ENCODE measurements around the gene KREMEN2. TPM values are rescaled to one million over a fixed set of nuclear protein-coding genes. Genes with fewer than 3 reads are reported as not detected.

KREMEN2 gene
- total RNA-seq, 1 donor from 2014 or later = not detected

DNA sequence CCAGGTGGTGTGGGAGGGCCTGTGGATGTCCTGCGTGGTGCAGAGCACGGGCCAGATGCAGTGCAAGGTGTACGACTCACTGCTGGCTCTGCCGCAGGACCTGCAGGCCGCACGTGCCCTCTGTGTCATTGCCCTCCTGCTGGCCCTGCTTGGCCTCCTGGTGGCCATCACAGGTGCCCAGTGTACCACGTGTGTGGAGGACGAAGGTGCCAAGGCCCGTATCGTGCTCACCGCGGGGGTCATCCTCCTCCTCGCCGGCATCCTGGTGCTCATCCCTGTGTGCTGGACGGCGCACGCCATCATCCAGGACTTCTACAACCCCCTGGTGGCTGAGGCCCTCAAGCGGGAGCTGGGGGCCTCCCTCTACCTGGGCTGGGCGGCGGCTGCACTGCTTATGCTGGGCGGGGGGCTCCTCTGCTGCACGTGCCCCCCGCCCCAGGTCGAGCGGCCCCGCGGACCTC lies 49.4 kb downstream of the KREMEN2 start:
- H3K27ac Mint-ChIP-seq (ENCODE audit: unreplicated experiment) = no peak overlapping the region
- H3K36me3 Mint-ChIP-seq (ENCODE audit: low read depth, unreplicated experiment) = peaks cover 5% of the 10 kb centered on the region

DNA sequence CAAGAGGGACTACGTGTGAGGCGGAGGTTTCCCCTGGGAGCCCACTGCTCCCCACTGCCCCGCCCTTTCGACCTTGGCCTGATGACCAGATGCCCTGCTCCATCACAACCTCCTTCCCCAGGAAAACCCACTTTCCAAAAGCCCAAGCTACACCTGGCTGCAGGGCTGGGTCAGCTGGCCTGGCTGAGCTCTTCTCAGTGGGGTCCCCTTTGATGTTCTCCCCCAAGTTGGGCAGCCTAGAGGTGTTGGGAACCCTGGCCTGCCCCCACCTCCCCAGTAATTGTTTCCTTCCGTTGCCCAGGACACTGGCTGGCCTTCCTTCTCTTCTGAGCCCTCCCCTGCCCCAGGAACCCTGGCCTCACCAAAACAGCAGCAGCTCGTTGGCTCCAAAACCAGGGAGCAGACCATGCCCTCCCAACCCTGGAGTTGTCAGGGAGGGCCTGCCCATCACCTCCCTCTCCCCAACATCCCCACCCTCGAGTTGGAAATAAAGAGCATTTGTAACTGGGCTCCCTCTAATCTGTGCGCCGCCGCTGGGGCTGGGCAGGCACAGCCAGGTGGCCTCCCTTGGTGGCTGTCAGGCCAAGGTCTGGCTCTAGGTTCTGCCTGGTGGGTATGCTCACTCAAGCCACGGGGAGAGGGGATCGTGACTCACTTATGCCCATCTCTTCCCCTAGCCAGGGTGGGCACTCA lies 50.1 kb downstream of the KREMEN2 start:
- peaks cover 5% of the 10 kb centered on the region for H3K36me3 Mint-ChIP-seq (ENCODE audit: low read depth, unreplicated experiment)

More for the DNA sequence above, 49.4 kb downstream of the KREMEN2 start:
- Mint-ChIP-seq H3K27me3 (ENCODE audit: unreplicated experiment) (peaks cover 16% of the 10 kb centered on the region), H3K4me1 (ENCODE audit: unreplicated experiment) (peaks cover 6% of the 10 kb centered on the region), H3K4me3 (ENCODE audit: unreplicated experiment) (no peak overlapping the region), H3K9me3 (ENCODE audit: unreplicated experiment) (no peaks in the 10 kb centered on the region)
- TF ChIP-seq, protein P1, sequence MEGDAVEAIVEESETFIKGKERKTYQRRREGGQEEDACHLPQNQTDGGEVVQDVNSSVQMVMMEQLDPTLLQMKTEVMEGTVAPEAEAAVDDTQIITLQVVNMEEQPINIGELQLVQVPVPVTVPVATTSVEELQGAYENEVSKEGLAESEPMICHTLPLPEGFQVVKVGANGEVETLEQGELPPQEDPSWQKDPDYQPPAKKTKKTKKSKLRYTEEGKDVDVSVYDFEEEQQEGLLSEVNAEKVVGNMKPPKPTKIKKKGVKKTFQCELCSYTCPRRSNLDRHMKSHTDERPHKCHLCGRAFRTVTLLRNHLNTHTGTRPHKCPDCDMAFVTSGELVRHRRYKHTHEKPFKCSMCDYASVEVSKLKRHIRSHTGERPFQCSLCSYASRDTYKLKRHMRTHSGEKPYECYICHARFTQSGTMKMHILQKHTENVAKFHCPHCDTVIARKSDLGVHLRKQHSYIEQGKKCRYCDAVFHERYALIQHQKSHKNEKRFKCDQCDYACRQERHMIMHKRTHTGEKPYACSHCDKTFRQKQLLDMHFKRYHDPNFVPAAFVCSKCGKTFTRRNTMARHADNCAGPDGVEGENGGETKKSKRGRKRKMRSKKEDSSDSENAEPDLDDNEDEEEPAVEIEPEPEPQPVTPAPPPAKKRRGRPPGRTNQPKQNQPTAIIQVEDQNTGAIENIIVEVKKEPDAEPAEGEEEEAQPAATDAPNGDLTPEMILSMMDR (IDR thresholded peaks at IDR 0.05; ENCODE audit: unreplicated experiment) = no peak
- DNase-seq (ENCODE audit: low spot score) = no peak

GRCh38 chr16:3014971-3015370 lies 50.9 kb downstream of the KREMEN2 start:
- DNase-seq (ENCODE audit: low spot score) = no peak
- no peak overlapping the region for H3K4me3 Mint-ChIP-seq (ENCODE audit: unreplicated experiment)
- H3K4me1 Mint-ChIP-seq (ENCODE audit: unreplicated experiment) = peaks cover 4% of the 10 kb centered on the region
- no peak overlapping the region for H3K27ac Mint-ChIP-seq (ENCODE audit: unreplicated experiment)
- TF ChIP-seq, protein P1 (IDR thresholded peaks at IDR 0.05; ENCODE audit: unreplicated experiment) = no peak
- H3K9me3 Mint-ChIP-seq (ENCODE audit: unreplicated experiment) = no peaks in the 10 kb centered on the region
- peaks cover 5% of the 10 kb centered on the region for H3K36me3 Mint-ChIP-seq (ENCODE audit: low read depth, unreplicated experiment)
- H3K27me3 Mint-ChIP-seq (ENCODE audit: unreplicated experiment) = peaks cover 18% of the 10 kb centered on the region

More for the DNA sequence above, 50.1 kb downstream of the KREMEN2 start:
- Mint-ChIP-seq H3K27me3 (ENCODE audit: unreplicated experiment) (peaks cover 16% of the 10 kb centered on the region), H3K9me3 (ENCODE audit: unreplicated experiment) (no peaks in the 10 kb centered on the region), H3K27ac (ENCODE audit: unreplicated experiment) (peak overlapping the region; percentile 24), H3K4me1 (ENCODE audit: unreplicated experiment) (peaks cover 2% of the 10 kb centered on the region), H3K4me3 (ENCODE audit: unreplicated experiment) (no peak overlapping the region)
- no peak for DNase-seq (ENCODE audit: low spot score)
- TF ChIP-seq, protein P1 (IDR thresholded peaks at IDR 0.05; ENCODE audit: unreplicated experiment) = no peak

DNA sequence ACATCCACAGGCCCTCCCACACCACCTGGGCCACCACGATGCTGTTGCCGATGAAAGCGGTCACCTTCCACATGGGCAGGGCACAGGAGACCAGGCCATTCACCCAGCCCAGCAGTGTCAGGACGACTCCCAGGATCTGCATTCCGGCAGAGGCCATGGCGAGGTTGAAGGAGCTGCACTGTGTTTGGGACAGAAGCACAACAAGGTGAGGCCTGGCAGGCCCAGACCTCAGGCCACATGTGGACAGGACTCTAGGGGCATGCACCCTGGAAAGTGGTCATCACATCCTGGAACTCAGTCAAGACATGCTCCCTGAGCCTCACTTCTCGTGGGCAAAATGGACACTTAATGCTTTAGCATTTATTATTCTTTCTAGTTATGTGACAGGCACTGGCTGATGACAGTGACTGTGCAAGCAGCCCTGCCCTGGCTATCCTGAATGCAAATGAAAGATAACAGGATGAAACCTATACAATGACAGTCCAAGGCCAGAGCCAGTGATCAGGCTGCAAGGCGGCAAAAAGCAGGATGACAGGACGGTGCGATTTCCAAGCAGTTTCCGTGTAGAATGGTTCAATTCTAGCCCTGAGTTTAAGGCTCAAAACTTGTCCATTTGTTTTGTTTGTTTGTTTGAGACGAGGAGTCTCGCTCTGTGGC lies 51.9 kb downstream of the KREMEN2 start:
- TF ChIP-seq, protein P1 (IDR thresholded peaks at IDR 0.05; ENCODE audit: unreplicated experiment) = no peak
- Mint-ChIP-seq H3K4me1 (ENCODE audit: unreplicated experiment) (peaks cover 4% of the 10 kb centered on the region), H3K27me3 (ENCODE audit: unreplicated experiment) (peaks cover 19% of the 10 kb centered on the region), H3K27ac (ENCODE audit: unreplicated experiment) (no peak overlapping the region), H3K36me3 (ENCODE audit: low read depth, unreplicated experiment) (peaks cover 5% of the 10 kb centered on the region), H3K9me3 (ENCODE audit: unreplicated experiment) (no peaks in the 10 kb centered on the region), H3K4me3 (ENCODE audit: unreplicated experiment) (peak overlapping the region; percentile 67)
- DNase-seq (ENCODE audit: low spot score) = no peak

- no peak for DNase-seq (ENCODE audit: low spot score)
- peaks cover 5% of the 10 kb centered on the region for H3K36me3 Mint-ChIP-seq (ENCODE audit: low read depth, unreplicated experiment)
- TF ChIP-seq, protein P1 (IDR thresholded peaks at IDR 0.05; ENCODE audit: unreplicated experiment) = no peak
- H3K9me3 Mint-ChIP-seq (ENCODE audit: unreplicated experiment) = no peaks in the 10 kb centered on the region
- peaks cover 21% of the 10 kb centered on the region for H3K27me3 Mint-ChIP-seq (ENCODE audit: unreplicated experiment)
- H3K27ac Mint-ChIP-seq (ENCODE audit: unreplicated experiment) = no peak overlapping the region
- H3K4me3 Mint-ChIP-seq (ENCODE audit: unreplicated experiment) = no peak overlapping the region
- H3K4me1 Mint-ChIP-seq (ENCODE audit: unreplicated experiment) = peaks cover 13% of the 10 kb centered on the region
Measured at GRCh38 chr16:3017344-3017743, 53.3 kb downstream of the KREMEN2 start.

Measured in endothelial cell (in vitro differentiated cells).